Endodermal cell (in vitro differentiated cells): ENCODE data around the gene AFF2. TPM values are rescaled to one million over a fixed set of nuclear protein-coding genes. Genes with fewer than 3 reads are reported as not detected.

ENCODE experiments used
- DNase-seq: peaks from one replicate; pipeline ENCODE4 v3.0.0-alpha.2; 2017
- H3K27ac ChIP-seq: 2 replicates; pipeline ENCODE4 v1.5.1; 2013; ENCODE audit warnings: mild to moderate bottlenecking, low read depth, low read length, moderate library complexity
- H3K27me3 ChIP-seq: 2 replicates; pipeline ENCODE4 v1.6.1; 2013; ENCODE audit warnings: mild to moderate bottlenecking, low read length, moderate library complexity; ENCODE audit not compliant: insufficient read depth, control insufficient read depth, poor library complexity, severe bottlenecking
- H3K36me3 ChIP-seq: 2 replicates; pipeline ENCODE4 v1.7.0; 2013; ENCODE audit warnings: mild to moderate bottlenecking, low read length, moderate library complexity; ENCODE audit not compliant: control insufficient read depth, insufficient read depth
- H3K4me1 ChIP-seq: one replicate; pipeline ENCODE4 v1.7.0; 2013; ENCODE audit warnings: low read length; ENCODE audit not compliant: control insufficient read depth, insufficient read depth
- H3K4me3 ChIP-seq: 2 replicates; pipeline ENCODE4 v1.5.1; 2013; ENCODE audit warnings: mild to moderate bottlenecking, low read length, moderate library complexity
- H3K9ac ChIP-seq: 2 replicates; pipeline ENCODE4 v1.6.1; 2013; ENCODE audit warnings: mild to moderate bottlenecking, low read length, moderate library complexity; ENCODE audit not compliant: poor library complexity, severe bottlenecking; ENCODE audit errors: extremely low read depth
- H3K9me3 ChIP-seq: 2 replicates; pipeline ENCODE4 v1.6.1; 2013; ENCODE audit warnings: mild to moderate bottlenecking, low read length, moderate library complexity; ENCODE audit not compliant: control insufficient read depth
- H3K27ac Mint-ChIP-seq: 2 replicates; pipeline ENCODE4 v1.8.0; 2020; ENCODE audit warnings: mixed read lengths
- H3K27me3 Mint-ChIP-seq: 2 replicates; pipeline ENCODE4 v1.8.0; 2021; ENCODE audit warnings: mild to moderate bottlenecking, mixed read lengths; ENCODE audit not compliant: insufficient read depth
- H3K36me3 Mint-ChIP-seq: 2 replicates; pipeline ENCODE4 v1.8.0; 2020; ENCODE audit warnings: low read depth, mixed read lengths
- H3K4me1 Mint-ChIP-seq: 2 replicates; pipeline ENCODE4 v1.8.0; 2020; ENCODE audit warnings: mixed read lengths
- H3K4me3 Mint-ChIP-seq: 2 replicates; pipeline ENCODE4 v1.8.0; 2020; ENCODE audit warnings: mild to moderate bottlenecking, moderate library complexity, mixed read lengths
- H3K9me3 Mint-ChIP-seq: 2 replicates; pipeline ENCODE4 v1.8.0; 2020; ENCODE audit warnings: mild to moderate bottlenecking, mixed read lengths
- WGBS, 2 experiments: methylation state at CpG; one replicate each; pipeline versions ENCODE4 v1.1.5 to v1.1.7; 2013; ENCODE audit warnings: missing lambda C conversion rate in 2 of 2, mixed read lengths in 1 of 2; ENCODE audit not compliant: insufficient coverage in 1 of 2, insufficient read length in 1 of 2; 5-methylcytosine and 5-hydroxymethylcytosine counted together
- total RNA-seq, 2 donors: library from RNA; stranded (reverse); fragmentation: NEBNext Ultra II Directional in 1 of 2; extraction: Animal tissue kit (Norgen Biotek cat#: 25700) in 1 of 2; gene quantifications; 2 replicates in 1 of 2; 3 replicates in 1 of 2; pipeline ENCODE4 v1.2.1, GENCODE V29; 2021
- TF ChIP-seq, protein P1 (sequence below): fragments of 200-600 bp; sonication (generic); conservative IDR thresholded peaks from 2 replicates; pipeline ENCODE4 v1.5.0; 2021; ENCODE audit warnings: antibody characterized with exemption, mild to moderate bottlenecking

AFF2 gene
- total RNA-seq, 2 donors from 2014 or later = 3.7 to 5.6 TPM

- no peak for DNase-seq
- Histone ChIP-seq H3K9ac (no peak overlapping the region), H3K4me1 (no peaks in the 10 kb centered on the region), H3K27ac (no peak overlapping the region), H3K36me3 (no peaks in the 10 kb centered on the region), H3K9me3 (no peaks in the 10 kb centered on the region), H3K4me3 (no peak overlapping the region), H3K27me3 (peaks cover 10% of the 10 kb centered on the region)
- Mint-ChIP-seq H3K27ac (no peak overlapping the region), H3K4me3 (no peak overlapping the region), H3K27me3 (peaks cover 7% of the 10 kb centered on the region), H3K4me1 (peaks cover 6% of the 10 kb centered on the region), H3K9me3 (peaks cover 26% of the 10 kb centered on the region), H3K36me3 (no peaks in the 10 kb centered on the region)
- WGBS, 2 experiments = 93% methylated on average over 2 of the region's 4 CpGs; no CpG with 5 or more reads in 1 of the 2 experiments
- TF ChIP-seq, protein P1, sequence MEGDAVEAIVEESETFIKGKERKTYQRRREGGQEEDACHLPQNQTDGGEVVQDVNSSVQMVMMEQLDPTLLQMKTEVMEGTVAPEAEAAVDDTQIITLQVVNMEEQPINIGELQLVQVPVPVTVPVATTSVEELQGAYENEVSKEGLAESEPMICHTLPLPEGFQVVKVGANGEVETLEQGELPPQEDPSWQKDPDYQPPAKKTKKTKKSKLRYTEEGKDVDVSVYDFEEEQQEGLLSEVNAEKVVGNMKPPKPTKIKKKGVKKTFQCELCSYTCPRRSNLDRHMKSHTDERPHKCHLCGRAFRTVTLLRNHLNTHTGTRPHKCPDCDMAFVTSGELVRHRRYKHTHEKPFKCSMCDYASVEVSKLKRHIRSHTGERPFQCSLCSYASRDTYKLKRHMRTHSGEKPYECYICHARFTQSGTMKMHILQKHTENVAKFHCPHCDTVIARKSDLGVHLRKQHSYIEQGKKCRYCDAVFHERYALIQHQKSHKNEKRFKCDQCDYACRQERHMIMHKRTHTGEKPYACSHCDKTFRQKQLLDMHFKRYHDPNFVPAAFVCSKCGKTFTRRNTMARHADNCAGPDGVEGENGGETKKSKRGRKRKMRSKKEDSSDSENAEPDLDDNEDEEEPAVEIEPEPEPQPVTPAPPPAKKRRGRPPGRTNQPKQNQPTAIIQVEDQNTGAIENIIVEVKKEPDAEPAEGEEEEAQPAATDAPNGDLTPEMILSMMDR = no peak
Measured at GRCh38 chrX:148507418-148507817, 7.0 kb downstream of the AFF2 start.

DNA sequence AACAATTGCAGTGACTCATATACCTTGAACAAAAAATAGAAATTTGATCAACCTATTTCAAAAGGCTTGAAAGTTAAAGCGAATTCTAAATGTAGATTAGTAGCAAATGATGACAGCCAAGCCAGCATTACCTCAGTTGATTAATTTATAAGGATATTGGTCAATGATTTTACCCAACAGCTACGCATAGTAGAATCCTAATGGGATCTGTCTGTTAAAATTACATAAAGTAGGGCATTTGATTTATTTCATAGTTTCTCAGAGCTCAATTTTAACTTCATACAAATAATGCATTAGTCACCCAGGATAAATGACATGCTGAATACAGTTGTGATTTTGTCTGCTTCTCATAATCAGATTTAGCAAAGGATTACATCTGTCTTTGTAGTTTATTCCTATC is 12.0 kb downstream of the AFF2 start:
- TF ChIP-seq, protein P1 = no peak
- H3K4me3 Mint-ChIP-seq = no peak overlapping the region
- DNase-seq = no peak

GRCh38 chrX:148513661-148514060 is 13.2 kb downstream of the AFF2 start:
- H3K9me3 Mint-ChIP-seq = peaks cover 48% of the 10 kb centered on the region
- H3K36me3 Mint-ChIP-seq = no peaks in the 10 kb centered on the region

More for the DNA sequence above, 12.0 kb downstream of the AFF2 start:
- H3K4me3 ChIP-seq = no peak overlapping the region
- H3K9me3 Mint-ChIP-seq = peaks cover 42% of the 10 kb centered on the region
- H3K9me3 ChIP-seq = no peaks in the 10 kb centered on the region
- no peaks in the 10 kb centered on the region for H3K27me3 Mint-ChIP-seq
- no peak overlapping the region for H3K9ac ChIP-seq
- no peaks in the 10 kb centered on the region for H3K36me3 ChIP-seq
- H3K27ac Mint-ChIP-seq = no peak overlapping the region
- no peaks in the 10 kb centered on the region for H3K4me1 ChIP-seq
- 100% methylated on average over 1 of the region's 2 CpGs; no CpG with 5 or more reads in 1 of the 2 experiments for WGBS, 2 experiments
- no peaks in the 10 kb centered on the region for H3K27me3 ChIP-seq
- no peak overlapping the region for H3K27ac ChIP-seq
- no peaks in the 10 kb centered on the region for H3K36me3 Mint-ChIP-seq
- peaks cover 4% of the 10 kb centered on the region for H3K4me1 Mint-ChIP-seq

More at GRCh38 chrX:148513661-148514060, 13.2 kb downstream of the AFF2 start:
- no peak for DNase-seq
- no peak overlapping the region for H3K4me3 ChIP-seq
- no peaks in the 10 kb centered on the region for H3K36me3 ChIP-seq
- H3K27ac ChIP-seq = no peak overlapping the region
- no peaks in the 10 kb centered on the region for H3K27me3 ChIP-seq
- peaks cover 12% of the 10 kb centered on the region for H3K4me1 Mint-ChIP-seq
- H3K9ac ChIP-seq = no peak overlapping the region
- TF ChIP-seq, protein P1 = no peak
- no peaks in the 10 kb centered on the region for H3K9me3 ChIP-seq
- H3K4me3 Mint-ChIP-seq = no peak overlapping the region
- H3K4me1 ChIP-seq = no peaks in the 10 kb centered on the region
- H3K27me3 Mint-ChIP-seq = no peaks in the 10 kb centered on the region
- 98 to 100% methylated on average over 2 to 3 of the region's 3 CpGs for WGBS, 2 experiments
- H3K27ac Mint-ChIP-seq = no peak overlapping the region
